CD4-positive, alpha-beta T cell treated with Interleukin-17A for 1 hour (primary cell): Measurements from ENCODE around the gene NKX1-1.

Source experiments
- DNase-seq: peaks from one replicate; pipeline ENCODE4 v3.0.0-alpha.2; 2020

Gene NKX1-1

DNA sequence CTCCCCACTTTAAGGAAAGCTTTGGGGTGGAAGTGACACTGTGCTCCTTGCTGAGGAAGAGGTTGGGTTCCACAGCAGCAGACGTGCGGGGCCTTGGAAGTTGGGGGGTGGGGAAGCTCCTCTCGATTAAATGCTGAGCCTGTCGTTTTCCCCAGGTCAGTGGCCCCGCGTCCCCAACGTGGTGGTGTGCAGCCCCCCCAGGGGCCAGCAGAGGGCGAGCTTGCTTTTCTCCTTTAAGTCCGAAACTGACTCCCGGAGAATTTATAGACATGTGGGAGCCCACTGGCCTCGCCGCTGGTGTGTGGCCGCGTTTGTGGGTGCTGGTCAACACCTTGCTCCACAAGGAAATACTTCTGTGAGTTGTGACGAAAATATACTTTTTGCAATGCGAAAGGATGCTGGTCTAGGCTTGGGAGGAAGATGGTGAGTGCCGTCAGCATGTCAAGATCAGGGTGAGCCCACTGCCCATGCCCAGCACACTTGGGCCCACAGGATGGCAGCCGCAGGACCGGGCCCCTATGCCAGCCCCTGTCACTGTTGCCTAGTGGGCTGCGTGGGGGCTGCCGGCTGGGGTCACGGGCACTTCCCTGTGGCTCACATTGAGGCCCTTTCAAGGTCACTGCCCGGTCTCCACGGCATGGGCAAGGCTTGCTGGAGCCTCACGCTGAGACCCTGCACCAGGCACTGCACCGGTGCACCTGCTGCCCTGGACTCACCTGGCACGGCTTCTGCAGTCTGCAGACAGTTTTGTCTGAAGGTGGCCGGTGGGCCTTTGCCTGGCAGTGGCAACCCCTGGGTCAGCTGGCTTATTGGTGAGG is 49.9 kb downstream of the NKX1-1 start:
- peak; percentile 47 for DNase-seq

DNA sequence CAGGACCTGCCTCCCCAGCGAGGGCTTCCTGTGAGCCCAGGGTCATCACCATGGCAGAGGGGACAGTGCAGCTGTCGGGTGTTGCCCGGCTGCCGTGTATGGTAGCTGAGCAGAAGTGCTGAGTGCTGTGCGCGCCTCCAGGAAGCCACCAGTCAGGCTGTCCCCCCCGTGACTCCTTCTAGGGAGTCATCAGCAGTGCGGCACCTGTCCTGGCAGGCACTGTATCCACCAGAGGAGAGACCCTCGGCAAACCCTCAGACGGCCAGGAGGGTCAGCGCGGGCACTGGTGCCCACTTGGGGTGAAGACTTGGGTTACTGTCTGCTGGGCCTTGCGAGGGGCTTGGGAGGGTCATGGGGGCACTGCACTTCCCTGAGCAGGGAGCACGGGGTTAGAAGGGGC is 50.9 kb downstream of the NKX1-1 start:
- DNase-seq = no peak

DNA sequence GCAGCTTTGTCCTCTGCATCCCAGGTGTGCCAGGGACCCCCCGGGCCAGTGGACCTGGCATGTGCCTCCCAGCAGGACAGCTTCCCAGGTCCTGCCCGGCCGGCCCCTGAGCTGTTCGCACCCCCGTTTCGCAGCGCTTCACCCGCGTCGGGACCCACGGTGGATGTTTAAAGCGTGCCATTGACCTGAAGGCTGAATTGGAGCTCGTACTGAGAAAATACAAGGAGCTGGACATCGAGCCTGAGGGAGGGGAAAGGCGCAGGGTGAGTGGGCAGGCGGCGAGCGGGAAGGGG is 51.3 kb downstream of the NKX1-1 start:
- DNase-seq = no peak

DNA sequence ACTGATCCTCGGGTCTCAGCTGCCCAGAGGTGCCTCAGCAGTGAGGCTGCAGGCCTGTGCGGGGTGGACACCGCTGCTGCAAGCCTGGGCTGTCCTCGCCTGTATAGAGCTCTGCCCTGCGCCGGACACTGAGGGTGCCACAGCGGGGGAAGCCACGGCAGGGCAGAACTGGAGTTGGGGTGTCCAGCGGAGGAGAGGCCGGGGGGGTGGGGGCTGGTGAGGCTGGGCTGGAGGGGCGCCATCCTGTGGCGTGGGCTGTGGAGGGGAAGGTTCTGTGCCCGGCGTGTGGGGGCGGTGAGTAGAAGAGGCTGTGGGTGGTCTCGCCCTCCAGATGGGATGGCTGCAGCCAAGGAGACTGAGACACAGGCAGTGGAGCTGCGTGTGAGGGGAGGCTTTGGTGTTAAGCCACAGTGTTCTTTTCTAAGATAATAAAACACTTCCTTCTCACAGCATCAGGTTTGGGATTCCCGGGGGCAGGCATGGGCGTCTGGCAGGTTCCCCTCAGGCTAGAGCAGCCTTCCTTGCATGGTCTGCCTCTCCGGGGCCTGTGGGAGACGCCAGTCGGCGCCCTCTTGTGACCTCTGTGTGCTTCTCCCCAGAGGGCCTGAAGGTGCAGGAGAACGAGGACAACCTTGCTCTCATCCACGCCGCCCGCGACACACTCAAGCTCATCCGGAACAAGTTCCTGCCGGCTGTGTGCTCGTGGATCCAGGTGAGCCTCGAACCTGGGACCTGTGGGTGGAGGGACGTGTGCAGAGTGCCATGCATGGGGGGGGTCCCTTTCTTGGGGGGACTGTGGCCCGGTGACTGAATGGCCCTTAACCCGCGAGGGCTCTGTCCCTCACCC is 51.9 kb downstream of the NKX1-1 start:
- no peak for DNase-seq

DNA sequence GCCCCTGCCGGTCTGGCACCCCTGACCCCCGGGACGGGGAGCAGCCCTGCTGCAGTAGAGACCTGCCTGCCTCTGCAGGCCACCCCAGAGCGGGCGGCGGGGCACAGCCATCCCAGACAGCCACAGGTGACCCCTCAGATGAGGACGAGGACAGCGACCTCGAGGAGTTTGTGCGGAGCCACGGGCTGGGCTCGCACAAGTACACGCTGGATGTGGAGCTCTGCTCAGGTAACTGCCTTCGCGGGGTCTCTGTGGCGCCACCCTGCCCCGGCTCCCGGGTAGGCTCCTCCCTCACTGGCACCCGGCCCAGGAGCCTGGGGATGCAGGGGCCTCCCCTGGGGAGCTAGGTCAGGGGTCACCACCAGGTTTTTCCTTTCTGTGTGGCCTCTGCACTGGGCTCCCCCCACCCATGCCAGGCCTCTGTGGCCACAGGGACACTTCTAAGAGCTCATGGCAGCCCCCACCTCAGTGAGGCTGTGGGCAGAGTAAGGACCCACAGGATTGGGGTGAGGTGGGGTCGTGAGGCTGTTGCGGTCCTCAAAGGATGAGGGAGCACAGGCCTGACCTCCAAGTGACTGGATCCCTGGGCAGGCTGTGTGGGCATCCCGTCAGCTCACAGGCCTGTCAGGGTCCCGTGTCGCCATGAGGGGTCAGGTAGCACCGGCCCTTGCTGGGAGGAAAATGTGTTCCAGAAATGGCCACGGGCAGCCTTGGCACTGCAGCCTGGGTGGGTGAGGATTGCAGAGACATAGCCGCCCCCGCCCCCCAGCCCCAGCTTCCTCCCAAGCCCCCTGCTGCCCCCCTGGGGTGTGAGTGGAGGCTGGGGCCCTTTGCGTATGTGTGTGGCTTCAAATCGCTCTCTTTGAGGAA is 52.8 kb downstream of the NKX1-1 start:
- no peak for DNase-seq
